DMS114 treated with DMSO at 0.1 percent for 48 hours (cell line): ENCODE data around the gene ZC3H8.

Source experiments
- DNase-seq: peaks from one replicate; lab custom pipeline; 2025; ENCODE audit not compliant: unreplicated experiment; lab: John Stamatoyannopoulos, UW

Gene ZC3H8

GRCh38 chr2:112195950-112196349 lies 58.9 kb downstream of the ZC3H8 start:
- DNase-seq = no peak

- no peak for DNase-seq
These were observed 59.6 kb downstream of the ZC3H8 start for GRCh38 chr2:112195167-112195766.

- no peak for DNase-seq
These were observed 60.4 kb downstream of the ZC3H8 start for GRCh38 chr2:112194482-112194881.

GRCh38 chr2:112194028-112194427 lies 60.8 kb downstream of the ZC3H8 start:
- no peak for DNase-seq

- no peak for DNase-seq
These were observed 65.8 kb downstream of the ZC3H8 start for GRCh38 chr2:112189001-112189556.

- DNase-seq = no peak
These were observed 66.8 kb downstream of the ZC3H8 start for GRCh38 chr2:112187805-112188596.

- DNase-seq = no peak
These were observed 67.7 kb downstream of the ZC3H8 start for GRCh38 chr2:112187046-112187715.

GRCh38 chr2:112185131-112185530 lies 69.7 kb downstream of the ZC3H8 start:
- no peak for DNase-seq

- no peak for DNase-seq
These were observed 70.7 kb downstream of the ZC3H8 start for GRCh38 chr2:112184121-112184520.

GRCh38 chr2:112183327-112184025 lies 71.4 kb downstream of the ZC3H8 start:
- no peak for DNase-seq

- DNase-seq = no peak
These were observed 72.2 kb downstream of the ZC3H8 start for GRCh38 chr2:112182581-112183034.

- no peak for DNase-seq
These were observed 73.1 kb downstream of the ZC3H8 start for GRCh38 chr2:112181571-112182290.

GRCh38 chr2:112175958-112176573 lies 78.8 kb downstream of the ZC3H8 start:
- DNase-seq = no peak

- no peak for DNase-seq
These were observed 79.5 kb downstream of the ZC3H8 start for GRCh38 chr2:112175333-112175732.

- DNase-seq = no peak
These were observed 80.5 kb downstream of the ZC3H8 start for GRCh38 chr2:112174383-112174782.

GRCh38 chr2:112173646-112174319 lies 81.1 kb downstream of the ZC3H8 start:
- no peak for DNase-seq

- DNase-seq = no peak
These were observed 84.3 kb downstream of the ZC3H8 start for GRCh38 chr2:112170495-112170894.

GRCh38 chr2:112168422-112169124 lies 86.3 kb downstream of the ZC3H8 start:
- DNase-seq = no peak
